Measurements from ENCODE around the gene CD58.

The CD58 gene

GRCh38 chr1:116465845-116466685, 104.8 kb downstream of the CD58 start:
- FAIRE-seq = no peak

GRCh38 chr1:116465477-116465844, 105.4 kb downstream of the CD58 start:
- no peak for FAIRE-seq

Measured in colon (tissue), 2 donors.